Pancreas (tissue), 10 donors: ENCODE data around the gene PKM. TPM values are rescaled to one million over a fixed set of nuclear protein-coding genes. Genes with fewer than 3 reads are reported as not detected.

Experiments used
- ATAC-seq, 4 donors: fragments of 200-7000 bp; cut with Tn5 transposase; one replicate each; pipeline versions ENCODE4 v1.8.0 to v1.9.1; 2020; ENCODE audit warnings: mild to moderate bottlenecking in 4 of 4, moderate library complexity in 4 of 4
- DNase-seq, 6 donors: peaks; one replicate each; pipeline ENCODE4 v3.0.0-alpha.2; 2020
- FAIRE-seq: peaks from 2 replicates; lab custom pipeline; 2012; peaks lifted over from hg19 to GRCh38; lab: Jason Lieb, UNC
- H3K27ac ChIP-seq, 4 donors: fragments of 200-600 bp; sonication (generic); 1 replicate in 3 of 4; 2 replicates in 1 of 4; pipeline versions ENCODE4 v1.5.0 to v1.8.0; 2020
- H3K27me3 ChIP-seq, 4 donors: fragments of 200-600 bp; one replicate each; pipeline ENCODE4 v1.8.0; 2021
- H3K36me3 ChIP-seq, 3 donors: fragments of 200-600 bp; sonication (generic) in 1 of 3; one replicate each; pipeline versions ENCODE4 v1.5.0 to v1.8.0; 2020 to 2021
- H3K4me1 ChIP-seq, 3 donors: fragments of 200-600 bp; one replicate each; pipeline ENCODE4 v1.8.0; 2021
- H3K4me3 ChIP-seq, 4 donors: fragments of 200-600 bp; sonication (generic) in 2 of 4; one replicate each; pipeline versions ENCODE4 v1.5.0 to v1.8.0; 2020 to 2021
- H3K9me3 ChIP-seq, 4 donors: fragments of 200-600 bp; one replicate each; pipeline ENCODE4 v1.8.0; 2021
- WGBS, 2 donors: extraction: QIAGEN DNeasy Blood & Tissue Kit; methylation state at CpG; one replicate each; pipeline ENCODE4 v1.1.7; 2013; 5-methylcytosine and 5-hydroxymethylcytosine counted together
- intact Hi-C, 3 donors: fragments of 100-400 bp; cut with DNase I; formaldehyde crosslinking; loops; one replicate each; pipeline versions ENCODE4 v1.11.1 to v1.14.2; 2022
- polyA plus RNA-seq, 2 donors: library from polyadenylated mRNA; stranded (reverse); fragments of 200-250 nt; gene quantifications; one replicate each; pipeline ENCODE4 v1.2.3, GENCODE V29; 2013
- total RNA-seq, 6 donors: library from RNA; stranded (reverse); fragmentation: NEBNext Ultra II Directional in 4 of 6; extraction: Animal tissue kit (Norgen Biotek cat#: 25700) in 4 of 6; gene quantifications; one replicate each; pipeline versions ENCODE4 v1.2.1 to v1.2.4, GENCODE V29; 2021 to 2023
- TF ChIP-seq, protein P1 (sequence below), 4 donors: fragments of 200-600 bp; sonication (generic) in 3 of 4; IDR thresholded peaks; one replicate each; pipeline versions ENCODE4 v1.5.0 to v1.8.0; 2021; ENCODE audit warnings: antibody characterized with exemption in 4 of 4
- donor health status: healthy with polysubstance abuse.
- donor health status: DM: no; HTN: no; CAD: no; lungs with moderate emphysema.
- donor health status: DM: no; HTN: no; CAD: no.
- donor health status: control.
- donor health status: control.
- donor health status: Bipolar disorder and iron deficiency.
- donor health status: DM: yes; HTN: yes; CAD: no.
- donor health status: DM: no; HTN: no; CAD: no.
- donor health status: DM: no; HTN: no; CAD: no.
- donor health status: DM: yes; HTN: yes; CAD: no.

PKM gene
- total and polyA plus RNA-seq, 8 donors, result 61.8 to 219 (median 110) TPM

DNA sequence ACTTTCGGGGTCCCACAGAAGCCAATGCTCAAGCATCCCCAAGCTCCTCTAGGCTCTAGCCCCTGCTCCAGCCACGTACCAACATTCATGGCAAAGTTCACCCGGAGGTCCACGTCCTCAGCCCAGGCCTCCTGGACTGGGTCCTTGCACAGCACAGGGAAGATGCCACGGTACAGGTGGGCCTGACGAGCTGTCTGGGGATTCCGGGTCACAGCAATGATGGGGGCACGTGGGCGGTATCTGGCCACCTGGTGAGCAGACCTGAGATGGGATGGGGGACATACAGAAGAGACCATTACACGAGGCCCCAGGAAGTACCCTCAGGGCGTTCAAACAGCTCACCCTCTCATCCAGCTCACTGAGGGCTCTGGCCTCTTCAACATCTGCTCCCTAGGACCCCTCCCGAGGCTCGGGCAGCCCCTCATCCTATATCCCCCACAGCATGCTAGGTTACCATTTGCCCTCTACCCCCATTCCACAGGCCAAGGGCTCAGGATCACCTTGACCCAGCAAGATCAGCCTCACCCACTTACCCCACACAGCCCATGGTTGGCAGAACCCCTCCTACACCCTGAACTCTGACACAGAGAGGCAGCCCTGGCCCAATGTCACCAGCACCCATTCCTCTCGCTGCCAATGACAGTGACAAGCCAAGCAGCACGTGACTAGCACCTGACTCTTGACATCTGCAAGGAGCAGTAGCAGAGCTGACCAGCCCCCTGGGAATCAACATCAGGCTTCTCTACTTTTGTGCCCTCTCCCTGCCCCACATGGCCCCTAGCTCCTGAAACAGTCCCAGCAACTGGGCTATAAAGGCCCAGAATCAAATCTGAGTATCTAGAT is 30.4 kb downstream of the PKM start:
- no peak for ATAC-seq

DNA sequence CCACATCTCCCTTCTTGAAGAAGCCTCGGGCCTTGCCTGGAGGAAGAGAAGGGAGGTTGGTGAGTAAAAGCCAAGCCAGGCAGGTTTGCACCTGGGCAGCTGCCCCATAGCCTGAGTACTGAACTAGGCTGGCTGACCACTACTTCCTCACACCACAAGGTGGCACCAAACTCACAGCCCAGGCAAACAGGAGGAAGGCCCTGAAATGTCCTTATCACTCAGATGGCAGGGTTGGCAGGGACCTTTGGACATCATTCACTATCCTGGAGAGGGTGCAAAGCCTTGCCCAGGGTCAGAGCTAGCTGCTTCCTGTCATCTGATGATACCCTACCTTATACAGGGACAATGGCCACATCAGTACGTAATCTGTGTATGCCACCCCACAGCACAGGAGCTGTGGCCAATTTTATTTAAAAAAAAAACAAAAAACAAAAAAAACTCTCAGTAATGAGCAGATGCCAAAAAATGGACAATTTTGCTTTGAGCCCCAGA is 31.2 kb downstream of the PKM start:
- Histone ChIP-seq H3K4me1 (no peaks in the 10 kb centered on the region), H3K36me3 (peaks cover 3 to 39% (median 21%) of the 10 kb centered on the region in 3 donors), H3K4me3 (no peak overlapping the region), H3K27me3 (peaks cover 0 to 3% (median 0%) of the 10 kb centered on the region in 4 donors), H3K27ac (no peak overlapping the region), H3K9me3 (no peaks in the 10 kb centered on the region)
- intact Hi-C loops, result loop anchor here in 1 of 3 donors (5.0 kb wide), 1 partner anchor 88 kb away; no protein-coding TSS in a partner anchor
- FAIRE-seq (no peak), DNase-seq (peak; percentile 58 to 85 (median 78)), ATAC-seq (peak; percentile 78 to 87 (median 84))
- WGBS, 2 donors, result 51 to 52% methylated on average over 2 of the region's 2 CpGs
- TF ChIP-seq, protein P1, sequence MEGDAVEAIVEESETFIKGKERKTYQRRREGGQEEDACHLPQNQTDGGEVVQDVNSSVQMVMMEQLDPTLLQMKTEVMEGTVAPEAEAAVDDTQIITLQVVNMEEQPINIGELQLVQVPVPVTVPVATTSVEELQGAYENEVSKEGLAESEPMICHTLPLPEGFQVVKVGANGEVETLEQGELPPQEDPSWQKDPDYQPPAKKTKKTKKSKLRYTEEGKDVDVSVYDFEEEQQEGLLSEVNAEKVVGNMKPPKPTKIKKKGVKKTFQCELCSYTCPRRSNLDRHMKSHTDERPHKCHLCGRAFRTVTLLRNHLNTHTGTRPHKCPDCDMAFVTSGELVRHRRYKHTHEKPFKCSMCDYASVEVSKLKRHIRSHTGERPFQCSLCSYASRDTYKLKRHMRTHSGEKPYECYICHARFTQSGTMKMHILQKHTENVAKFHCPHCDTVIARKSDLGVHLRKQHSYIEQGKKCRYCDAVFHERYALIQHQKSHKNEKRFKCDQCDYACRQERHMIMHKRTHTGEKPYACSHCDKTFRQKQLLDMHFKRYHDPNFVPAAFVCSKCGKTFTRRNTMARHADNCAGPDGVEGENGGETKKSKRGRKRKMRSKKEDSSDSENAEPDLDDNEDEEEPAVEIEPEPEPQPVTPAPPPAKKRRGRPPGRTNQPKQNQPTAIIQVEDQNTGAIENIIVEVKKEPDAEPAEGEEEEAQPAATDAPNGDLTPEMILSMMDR (IDR thresholded peaks at IDR 0.05), result peak; percentile 77 to 87 (median 84)

More for the DNA sequence above, 30.4 kb downstream of the PKM start:
- Histone ChIP-seq H3K36me3 (peaks cover 3 to 47% (median 21%) of the 10 kb centered on the region in 3 donors), H3K27ac (no peak overlapping the region), H3K27me3 (peaks cover 0 to 3% (median 0%) of the 10 kb centered on the region in 4 donors), H3K4me1 (no peaks in the 10 kb centered on the region), H3K9me3 (no peaks in the 10 kb centered on the region), H3K4me3 (no peak overlapping the region)
- TF ChIP-seq, protein P1 (IDR thresholded peaks at IDR 0.05), result no peak
- intact Hi-C loops, result no loop called here
- no peak for FAIRE-seq
- peak in 1 of 6 donors; percentile 63 for DNase-seq
- WGBS, 2 donors, result 86 to 91% methylated on average over 15 of the region's 15 CpGs

DNA sequence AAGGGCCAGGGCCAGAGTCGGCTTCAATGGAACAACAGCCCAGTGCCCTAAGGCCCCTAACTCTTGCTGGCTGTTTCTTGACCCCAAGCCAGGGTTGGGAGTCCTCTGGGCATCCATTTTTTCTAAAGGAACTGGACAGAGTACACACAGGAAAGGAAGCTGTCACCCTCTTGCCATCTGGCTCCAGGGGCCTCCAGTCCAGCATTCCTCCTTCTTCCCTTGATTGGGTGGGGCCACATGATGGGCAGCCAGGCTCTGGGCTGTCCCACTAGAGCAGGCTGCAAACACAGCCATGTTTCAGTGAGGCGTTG is 31.8 kb downstream of the PKM start:
- FAIRE-seq, result no peak
- TF ChIP-seq, protein P1 (IDR thresholded peaks at IDR 0.05), result no peak
- peaks cover 0 to 3% (median 0%) of the 10 kb centered on the region in 4 donors for H3K27me3 ChIP-seq
- no peak overlapping the region for H3K4me3 ChIP-seq
- H3K4me1 ChIP-seq, result no peaks in the 10 kb centered on the region
- DNase-seq, result no peak
- H3K36me3 ChIP-seq, result peaks cover 3 to 33% (median 21%) of the 10 kb centered on the region in 3 donors
- intact Hi-C loops, result loop anchor here in 1 of 3 donors (5.0 kb wide), 1 partner anchor 88 kb away; no protein-coding TSS in a partner anchor
- no peak overlapping the region for H3K27ac ChIP-seq
- no peak for ATAC-seq
- H3K9me3 ChIP-seq, result no peaks in the 10 kb centered on the region
- WGBS, 2 donors, result 71 to 85% methylated on average over 2 of the region's 2 CpGs

DNA sequence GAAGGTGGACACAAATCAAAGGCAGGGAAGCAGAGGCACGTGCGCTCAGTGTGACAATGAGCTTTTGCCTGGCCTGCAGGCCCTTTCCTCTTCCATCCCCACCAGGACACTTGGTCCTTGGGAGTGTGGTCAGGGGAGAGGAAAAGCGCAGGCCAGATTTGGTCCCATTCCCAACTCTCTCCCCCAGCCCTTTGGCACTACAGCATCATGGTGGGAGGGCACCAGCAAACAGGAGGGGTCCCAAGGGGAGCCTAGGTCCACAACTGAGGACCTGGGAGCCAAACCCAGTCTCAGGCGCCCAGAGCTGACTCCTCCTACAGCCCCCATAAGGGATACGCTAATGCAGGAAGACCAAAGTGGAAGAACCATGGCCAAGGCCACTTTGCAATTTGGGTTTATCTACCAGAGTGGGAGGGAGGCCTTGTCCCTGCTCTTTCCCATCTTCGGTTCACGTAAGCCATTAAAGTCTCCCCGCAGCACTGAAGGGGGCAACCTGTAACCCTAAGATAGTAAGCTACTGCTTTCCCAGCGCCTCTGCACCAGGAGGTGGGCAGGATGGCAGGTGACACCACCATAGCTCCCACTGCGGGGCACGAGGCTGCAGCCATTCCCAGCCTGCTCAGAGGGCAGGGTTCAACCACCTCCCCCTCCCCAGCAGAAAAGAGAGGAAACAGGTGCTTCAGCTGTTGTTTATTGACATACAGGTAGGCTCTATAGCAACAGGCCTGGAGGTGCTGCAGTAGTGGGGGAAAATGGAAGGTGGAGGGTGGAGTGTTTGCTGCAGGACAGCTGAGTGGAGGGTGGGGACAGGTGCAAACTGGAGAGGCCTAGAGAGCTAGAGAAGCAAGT is 32.4 kb downstream of the PKM start:
- DNase-seq (no peak), ATAC-seq (no peak), FAIRE-seq (no peak)
- H3K4me3 ChIP-seq, result no peak overlapping the region
- H3K4me1 ChIP-seq, result no peaks in the 10 kb centered on the region
- H3K36me3 ChIP-seq, result peaks cover 3 to 27% (median 21%) of the 10 kb centered on the region in 3 donors
- TF ChIP-seq, protein P1 (IDR thresholded peaks at IDR 0.05), result no peak
- peaks cover 0 to 3% (median 0%) of the 10 kb centered on the region in 4 donors for H3K27me3 ChIP-seq
- no peak overlapping the region for H3K27ac ChIP-seq
- intact Hi-C loops, result loop anchor here in 1 of 3 donors (5.0 kb wide), 1 partner anchor 89 kb away; no protein-coding TSS in a partner anchor
- WGBS, 2 donors, result 74% methylated on average over 11 of the region's 11 CpGs
- H3K9me3 ChIP-seq, result no peaks in the 10 kb centered on the region
